Astrocyte of the cerebellum (primary cell): ENCODE measurements around the gene FAM13B.
A peak's percentile ranks its signal among the peaks of the same experiment; 100 is the strongest.

Experiments used
- DNase-seq: peaks from one replicate; pipeline ENCODE4 v3.0.0-alpha.2; 2011; ENCODE audit warnings: low read depth
- H3K4me3 ChIP-seq: 2 replicates; pipeline ENCODE4 v1.5.1; 2011; ENCODE audit warnings: mild to moderate bottlenecking, low read depth, low read length, moderate library complexity
- in situ Hi-C: cut with HindIII; loops from 2 replicates; pipeline ENCODE4 v1.10.0; 2017; ENCODE audit warnings: low sequenced_read_pairs
- TF ChIP-seq, protein P1 (sequence below): IDR thresholded peaks from 2 replicates; pipeline ENCODE4 v1.5.1; 2012; ENCODE audit warnings: low read length, low read depth, moderate library complexity, mild to moderate bottlenecking; ENCODE audit errors: missing control alignments

Gene FAM13B

DNA sequence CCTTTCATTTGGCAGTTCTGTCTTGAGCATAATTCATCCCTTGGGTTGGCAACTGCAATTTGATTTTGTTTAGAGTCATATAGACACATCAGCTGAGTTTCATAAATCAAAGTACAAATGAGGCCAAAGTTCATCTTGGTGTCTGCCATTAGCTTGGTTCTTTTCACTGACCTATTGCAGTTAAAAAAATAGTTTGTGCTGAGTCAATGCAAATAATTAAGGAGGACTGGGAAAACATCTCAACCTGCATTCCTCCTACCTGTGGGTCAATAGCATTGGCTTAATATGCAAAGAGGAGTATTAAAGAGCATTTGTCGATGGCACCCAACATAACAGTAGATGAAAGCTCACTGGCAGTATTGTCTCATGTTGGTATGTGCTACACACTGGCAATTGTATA, 142.0 kb downstream of the FAM13B start:
- no peak overlapping the region for H3K4me3 ChIP-seq
- TF ChIP-seq, protein P1, sequence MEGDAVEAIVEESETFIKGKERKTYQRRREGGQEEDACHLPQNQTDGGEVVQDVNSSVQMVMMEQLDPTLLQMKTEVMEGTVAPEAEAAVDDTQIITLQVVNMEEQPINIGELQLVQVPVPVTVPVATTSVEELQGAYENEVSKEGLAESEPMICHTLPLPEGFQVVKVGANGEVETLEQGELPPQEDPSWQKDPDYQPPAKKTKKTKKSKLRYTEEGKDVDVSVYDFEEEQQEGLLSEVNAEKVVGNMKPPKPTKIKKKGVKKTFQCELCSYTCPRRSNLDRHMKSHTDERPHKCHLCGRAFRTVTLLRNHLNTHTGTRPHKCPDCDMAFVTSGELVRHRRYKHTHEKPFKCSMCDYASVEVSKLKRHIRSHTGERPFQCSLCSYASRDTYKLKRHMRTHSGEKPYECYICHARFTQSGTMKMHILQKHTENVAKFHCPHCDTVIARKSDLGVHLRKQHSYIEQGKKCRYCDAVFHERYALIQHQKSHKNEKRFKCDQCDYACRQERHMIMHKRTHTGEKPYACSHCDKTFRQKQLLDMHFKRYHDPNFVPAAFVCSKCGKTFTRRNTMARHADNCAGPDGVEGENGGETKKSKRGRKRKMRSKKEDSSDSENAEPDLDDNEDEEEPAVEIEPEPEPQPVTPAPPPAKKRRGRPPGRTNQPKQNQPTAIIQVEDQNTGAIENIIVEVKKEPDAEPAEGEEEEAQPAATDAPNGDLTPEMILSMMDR: no peak
- no peak for DNase-seq
- in situ Hi-C loops: no loop called here

DNA sequence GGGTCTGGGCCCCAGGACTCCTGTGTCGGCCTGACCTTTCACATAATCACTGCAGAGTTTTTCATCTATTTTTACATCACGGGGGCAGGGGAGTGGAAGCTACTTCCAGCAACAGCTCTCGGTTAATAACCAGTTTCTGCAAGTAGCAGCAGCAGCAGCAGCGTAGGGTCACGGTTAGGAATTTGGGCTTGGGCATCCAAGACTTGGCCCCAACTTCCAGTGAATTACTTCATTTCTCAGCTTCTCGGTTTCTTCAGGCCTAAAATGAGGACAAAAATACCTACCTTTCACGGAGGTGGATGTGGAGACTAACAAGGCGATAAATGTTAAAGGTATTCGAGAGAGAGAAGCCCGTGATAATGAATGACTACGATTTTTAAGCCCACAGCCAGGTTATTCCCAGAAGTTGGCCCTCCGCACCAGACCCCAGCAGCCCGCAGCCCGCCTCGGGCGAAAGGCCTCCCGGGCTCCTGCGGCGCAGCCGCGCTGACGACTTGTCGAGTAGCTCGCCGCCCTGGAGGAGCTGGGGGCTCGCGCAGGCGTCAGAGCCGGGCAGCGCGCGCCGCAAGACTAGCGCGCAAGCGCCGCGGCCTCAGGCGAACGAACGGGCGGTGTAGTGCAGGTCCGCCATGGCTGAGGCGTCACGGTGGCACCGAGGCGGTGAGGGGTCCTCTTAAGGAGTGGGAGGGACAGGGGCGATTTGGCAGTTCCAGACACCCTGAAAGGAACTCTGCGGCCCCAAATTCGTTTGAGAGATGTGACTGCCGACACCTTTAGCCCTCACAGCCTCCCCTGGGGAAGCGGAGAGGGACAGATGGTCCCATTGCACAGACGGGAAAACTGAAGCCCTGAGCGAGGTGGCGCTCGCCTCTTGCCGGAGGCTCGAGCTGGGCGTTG, 143.8 kb downstream of the FAM13B start, which contains the start of gene PKD2L2:
Gene PKD2L2 (plus strand): TSS at position 595 of the 897 bp plus-strand sequence. CDS start 35 bp downstream, at position 630.
- in situ Hi-C loops: no loop called here
- peak within 1 kb of the TSS; percentile 39 for H3K4me3 ChIP-seq
- TF ChIP-seq, protein P1: peak; percentile 8
- peak; percentile 29 for DNase-seq

DNA sequence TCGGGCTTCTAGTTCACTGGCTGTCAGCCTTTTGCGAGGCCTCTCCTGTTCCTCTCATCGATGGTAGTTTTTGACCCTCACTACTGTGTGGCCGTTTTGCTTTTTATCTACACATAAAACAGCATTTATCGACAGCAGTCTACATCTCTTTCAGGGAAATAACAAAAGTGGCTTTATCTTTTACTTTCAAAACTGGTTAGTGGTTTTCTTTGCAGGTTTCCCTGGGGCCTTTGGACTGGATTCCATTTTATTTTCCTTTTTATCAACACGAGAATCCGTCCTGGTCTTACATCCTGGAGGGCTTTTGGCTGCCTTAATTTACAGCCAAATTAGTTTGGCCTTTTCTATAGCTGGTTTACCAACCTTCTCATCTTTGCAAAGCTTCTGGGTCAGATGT, 144.4 kb downstream of the FAM13B start:
- in situ Hi-C loops: no loop called here
- no peak for DNase-seq
- no peak overlapping the region for H3K4me3 ChIP-seq
- TF ChIP-seq, protein P1: no peak
